Testis (tissue), 2 donors: Measurements from ENCODE around the gene TLK1.

Source experiments
- CTCF ChIP-seq, 3 experiments: fragments of 450-650 bp in 2 of 3; fragments of 200-600 bp in 1 of 3; sonication (generic) in 1 of 3; IDR thresholded peaks; one replicate each; pipeline ENCODE4 v1.5.1; 2016 to 2019; ENCODE audit warnings: antibody characterized with exemption in 3 of 3, mild to moderate bottlenecking in 2 of 3, moderate library complexity in 1 of 3
- POLR2A ChIP-seq: fragments of 450-650 bp; IDR thresholded peaks from one replicate; pipeline ENCODE4 v1.6.1; 2017; ENCODE audit warnings: antibody characterized with exemption, mild to moderate bottlenecking, moderate library complexity

- TF ChIP-seq CTCF (IDR thresholded peaks at IDR 0.05) (no peak), POLR2A (no peak)
These were observed 206.8 kb downstream of the TLK1 start for GRCh38 chr2:170953941-170954340.
